Activated CD4-positive, alpha-beta T cell treated with anti-CD3 and anti-CD28 coated beads for 36 hours (primary cell): ENCODE measurements around the gene KRT33A. TPM values are rescaled to one million over a fixed set of nuclear protein-coding genes. Genes with fewer than 3 reads are reported as not detected.
"Not testable (repeated sequence)": the region's sequence is repeated elsewhere in the genome, so short reads cannot be mapped to it uniquely, and the experiment has no call there.

Experiments
- ATAC-seq: fragments of 200-7000 bp; cut with Tn5 transposase; one replicate; pipeline ENCODE4 v1.10.0; 2021; ENCODE audit warnings: mild to moderate bottlenecking, moderate library complexity
- CTCF ChIA-PET: fragments of 350-600 bp; sonication (Branson Sonifier 250); formaldehyde crosslinking; loops from one replicate; lab custom pipeline; 2021; ENCODE audit warnings: antibody characterized with exemption; lab: Charles Lee
- POLR2A ChIA-PET: fragments of 350-600 bp; sonication (Branson Sonifier 250); formaldehyde crosslinking; loops from one replicate; lab custom pipeline; 2021; ENCODE audit warnings: antibody characterized with exemption, inconsistent platforms; lab: Charles Lee
- DNase-seq: peaks from one replicate; pipeline ENCODE4 v3.0.0-alpha.2; 2020
- H3K27ac Mint-ChIP-seq: one replicate; pipeline ENCODE4 v1.8.0; 2021; ENCODE audit warnings: mixed read lengths
- H3K27me3 Mint-ChIP-seq: one replicate; pipeline ENCODE4 v1.8.0; 2021; ENCODE audit warnings: mixed read lengths
- H3K36me3 Mint-ChIP-seq: one replicate; pipeline ENCODE4 v1.8.0; 2021; ENCODE audit warnings: low read depth, mixed read lengths
- H3K4me1 Mint-ChIP-seq: one replicate; pipeline ENCODE4 v1.8.0; 2021; ENCODE audit warnings: mixed read lengths
- H3K4me3 Mint-ChIP-seq: one replicate; pipeline ENCODE4 v1.8.0; 2021; ENCODE audit warnings: mild to moderate bottlenecking, moderate library complexity, mixed read lengths
- H3K9me3 Mint-ChIP-seq: one replicate; pipeline ENCODE4 v1.8.0; 2021; ENCODE audit warnings: low read depth, mixed read lengths
- intact Hi-C, 2 experiments: fragments of 100-400 bp; cut with DNase I in 1 of 2; cut with micrococcal nuclease in 1 of 2; formaldehyde crosslinking; loops; one replicate each; pipeline versions ENCODE4 v1.14.2 to v1.15.1; 2022 to 2024; cut with DNase I, micrococcal nuclease
- total RNA-seq, 2 experiments: library from RNA; stranded (reverse); gene quantifications; one replicate each; pipeline ENCODE4 v1.2.3, GENCODE V29; 2021

KRT33A gene
- total RNA-seq = not detected

DNA sequence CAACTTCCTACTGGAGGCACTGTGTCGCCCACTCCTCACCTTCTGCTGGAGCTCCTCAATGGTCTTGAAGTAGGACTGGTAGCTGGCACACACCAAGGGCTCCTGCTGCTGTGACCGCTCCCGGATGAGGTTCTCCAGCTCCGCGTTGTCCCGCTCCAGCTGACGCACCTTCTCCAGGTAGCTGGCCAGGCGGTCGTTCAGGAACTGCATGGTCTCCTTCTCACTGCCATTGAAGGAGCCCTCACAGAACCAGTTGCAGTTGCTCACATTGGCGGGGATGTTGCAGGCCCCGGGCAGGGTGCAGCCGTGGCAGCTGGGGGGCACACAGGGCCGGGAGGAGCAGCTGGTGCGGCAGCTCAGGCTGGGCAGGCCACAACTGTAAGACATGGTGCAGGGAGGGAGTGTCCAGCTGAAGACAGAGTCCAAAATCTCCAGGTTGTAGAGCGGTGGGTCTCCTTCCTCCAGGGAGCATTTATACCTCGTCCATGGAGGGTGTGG, at the start of gene KRT33A:
KRT33A (minus strand) TSS at position 448 of the 498 bp plus-strand sequence; CDS start at position 387, 61 bp downstream.
- CTCF ChIA-PET = interaction anchor here (1.3 to 3.0 kb wide), 2 partner anchors 20 to 441 kb away, joined by 3 to 22 read pairs; partner anchors contain the start of gene KRT33B
- H3K27me3 Mint-ChIP-seq, H3K4me1 Mint-ChIP-seq, H3K9me3 Mint-ChIP-seq, H3K36me3 Mint-ChIP-seq, DNase-seq, H3K4me3 Mint-ChIP-seq, H3K27ac Mint-ChIP-seq, ATAC-seq: not testable (repeated sequence)
- intact Hi-C loops = loop anchor here in 1 of 2 experiments (1.0 kb wide), 1 partner anchor 20 kb away; no protein-coding TSS in a partner anchor
- POLR2A ChIA-PET = interaction anchor here (1.1 kb wide), 1 partner anchor 21 kb away, joined by 3 read pairs; no protein-coding TSS in a partner anchor

DNA sequence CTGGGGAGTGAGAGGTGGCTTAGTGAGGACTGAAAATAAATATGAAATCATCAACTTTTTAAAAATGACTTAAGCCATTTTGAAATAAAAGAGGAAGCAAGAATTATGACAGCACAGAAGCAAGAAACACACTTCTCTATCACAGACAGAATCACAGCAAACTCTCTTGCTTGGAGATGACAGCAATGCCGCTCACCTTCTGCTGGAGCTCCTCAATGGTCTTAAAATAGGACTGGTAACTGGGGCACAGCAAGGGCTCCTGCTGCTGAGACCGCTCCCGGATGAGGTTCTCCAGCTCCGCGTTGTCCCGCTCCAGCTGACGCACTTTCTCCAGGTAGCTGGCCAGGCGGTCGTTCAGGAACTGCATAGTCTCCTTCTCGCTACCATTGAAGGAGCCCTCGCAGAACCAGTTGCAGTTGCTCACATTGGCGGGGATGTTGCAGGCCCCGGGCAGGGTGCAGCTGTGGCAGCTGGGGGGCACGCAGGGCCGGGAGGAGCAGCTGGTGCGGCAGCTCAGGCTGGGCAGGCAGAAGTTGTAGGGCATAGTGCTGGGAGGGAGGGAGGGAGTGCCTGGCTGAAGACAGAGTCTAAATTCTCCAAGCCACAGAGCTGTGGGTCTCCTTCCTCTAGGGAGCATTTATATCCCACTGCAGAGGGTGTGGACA, 46.5 kb upstream of the KRT33A start, which contains the start of gene KRT31:
KRT31 (minus strand) TSS at position 613 of the 665 bp plus-strand sequence; CDS start at position 544, 69 bp downstream.
- H3K4me1 Mint-ChIP-seq = peaks cover 8% of the 10 kb centered on the region
- no peak within 1 kb of the TSS for H3K4me3 Mint-ChIP-seq
- no peak for DNase-seq
- H3K27ac Mint-ChIP-seq = no peak within 1 kb of the TSS
- no peak for ATAC-seq
- H3K36me3 Mint-ChIP-seq = no peaks in the 10 kb centered on the region
- ChIA-PET CTCF (no interaction called here), POLR2A (no interaction called here)
- no peaks in the 10 kb centered on the region for H3K9me3 Mint-ChIP-seq
- intact Hi-C loops = no loop called here
- H3K27me3 Mint-ChIP-seq = peaks cover 2% of the 10 kb centered on the region

GRCh38 chr17:41396340-41396739, 45.7 kb upstream of the KRT33A start:
- ChIA-PET CTCF (interaction anchor here (0.7 kb wide), 1 partner anchor 872 kb away, joined by 3 read pairs; no protein-coding TSS in a partner anchor), POLR2A (no interaction called here)
- DNase-seq = no peak
- H3K27me3 Mint-ChIP-seq = peaks cover 4% of the 10 kb centered on the region
- H3K4me3 Mint-ChIP-seq = no peak overlapping the region
- no peaks in the 10 kb centered on the region for H3K9me3 Mint-ChIP-seq
- H3K4me1 Mint-ChIP-seq = peaks cover 5% of the 10 kb centered on the region
- no peak for ATAC-seq
- H3K36me3 Mint-ChIP-seq = no peaks in the 10 kb centered on the region
- H3K27ac Mint-ChIP-seq = no peak overlapping the region
- intact Hi-C loops = no loop called here

GRCh38 chr17:41395611-41396010, 45.0 kb upstream of the KRT33A start:
- H3K4me1 Mint-ChIP-seq = peaks cover 5% of the 10 kb centered on the region
- ChIA-PET CTCF (interaction anchor here (0.7 kb wide), 1 partner anchor 873 kb away, joined by 3 read pairs; no protein-coding TSS in a partner anchor), POLR2A (interaction anchor here (0.5 kb wide), 1 partner anchor 748 kb away, joined by 4 read pairs; the partner anchor contains the start of gene SMARCE1)
- H3K27ac Mint-ChIP-seq = no peak overlapping the region
- H3K27me3 Mint-ChIP-seq = peaks cover 4% of the 10 kb centered on the region
- ATAC-seq = no peak
- no peak overlapping the region for H3K4me3 Mint-ChIP-seq
- no peaks in the 10 kb centered on the region for H3K9me3 Mint-ChIP-seq
- no peaks in the 10 kb centered on the region for H3K36me3 Mint-ChIP-seq
- no peak for DNase-seq
- intact Hi-C loops = no loop called here

DNA sequence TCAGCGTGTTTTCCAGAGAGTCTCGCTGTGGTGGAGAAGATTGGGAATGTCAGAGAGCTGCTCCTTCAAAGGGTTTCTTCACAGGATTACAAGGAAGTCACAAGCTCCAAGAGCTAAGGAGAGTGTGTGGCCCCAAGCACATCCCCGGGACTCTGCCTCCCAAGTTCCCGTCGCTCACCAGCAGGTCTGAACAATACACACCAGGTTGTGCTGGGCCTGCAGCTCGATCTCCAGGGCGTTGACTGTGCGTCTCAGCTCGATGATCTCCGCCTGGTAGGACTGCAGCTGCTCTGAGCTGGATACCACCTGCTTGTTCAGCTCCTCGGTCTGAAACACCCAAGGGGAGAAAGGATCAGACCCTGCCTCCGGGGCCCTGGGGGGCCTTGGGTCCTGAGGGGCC, 44.4 kb upstream of the KRT33A start:
- H3K4me3 Mint-ChIP-seq, H3K9me3 Mint-ChIP-seq, H3K27ac Mint-ChIP-seq, H3K27me3 Mint-ChIP-seq, DNase-seq, POLR2A ChIA-PET, intact Hi-C loops, H3K4me1 Mint-ChIP-seq, CTCF ChIA-PET, ATAC-seq, H3K36me3 Mint-ChIP-seq: not testable (repeated sequence)

DNA sequence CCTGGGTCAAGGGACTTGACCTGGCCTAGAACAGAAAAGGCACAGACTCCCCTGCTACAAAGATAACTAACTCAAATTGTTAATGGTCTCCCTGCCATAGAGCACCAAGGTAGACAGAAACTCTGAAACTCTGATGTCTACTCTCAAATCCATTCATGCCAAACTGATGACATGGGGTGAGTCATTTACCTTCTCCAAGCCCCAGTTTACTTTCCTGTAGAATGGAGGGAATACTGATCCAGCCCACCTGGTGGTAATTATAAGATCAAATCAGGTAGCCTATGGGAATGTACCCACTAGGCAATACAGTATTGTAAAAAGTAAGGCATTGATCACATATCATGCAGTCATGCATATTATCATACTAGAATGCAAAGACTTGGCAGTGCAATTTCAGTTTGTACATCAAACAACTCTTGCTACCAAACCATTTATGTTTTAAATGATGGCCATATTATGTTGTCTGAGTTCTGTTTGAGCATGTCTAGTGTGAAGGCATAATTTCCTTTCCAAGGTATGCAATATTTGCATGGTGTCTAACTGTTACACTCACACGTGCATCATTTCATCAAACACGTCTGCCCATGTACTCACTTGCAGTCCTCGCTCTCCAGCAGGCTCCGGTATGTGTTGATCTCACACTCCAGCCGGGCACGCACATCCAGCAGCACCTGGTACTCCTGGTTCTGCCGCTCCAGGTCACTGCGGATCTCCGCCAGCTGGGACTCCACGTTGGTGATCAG, 43.8 kb upstream of the KRT33A start:
- ATAC-seq (no peak), DNase-seq (no peak)
- peaks cover 3% of the 10 kb centered on the region for H3K4me1 Mint-ChIP-seq
- no peaks in the 10 kb centered on the region for H3K9me3 Mint-ChIP-seq
- H3K27me3 Mint-ChIP-seq = peaks cover 3% of the 10 kb centered on the region
- ChIA-PET CTCF (no interaction called here), POLR2A (no interaction called here)
- H3K36me3 Mint-ChIP-seq = no peaks in the 10 kb centered on the region
- intact Hi-C loops = no loop called here
- no peak overlapping the region for H3K4me3 Mint-ChIP-seq
- no peak overlapping the region for H3K27ac Mint-ChIP-seq

DNA sequence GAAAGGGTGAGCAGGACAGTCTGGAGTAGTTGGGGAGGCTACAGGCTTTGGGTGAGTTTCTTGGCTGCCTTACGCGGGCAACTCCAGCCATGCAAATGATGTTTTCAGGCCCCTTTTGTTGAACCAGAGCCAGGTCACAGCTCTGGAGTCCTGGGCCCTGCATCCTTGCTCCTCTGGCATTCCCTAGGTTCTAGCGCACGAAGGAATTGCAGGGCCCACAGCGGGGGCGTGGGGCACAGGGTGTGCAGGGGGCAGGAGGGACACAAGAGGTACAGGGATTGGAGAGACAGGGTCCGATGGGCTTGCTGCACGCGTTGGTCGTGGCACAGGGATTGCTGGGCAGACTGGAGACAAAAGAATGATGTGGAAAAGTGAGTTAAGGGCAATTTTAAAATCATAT, 43.2 kb upstream of the KRT33A start:
- H3K27me3 Mint-ChIP-seq = peaks cover 5% of the 10 kb centered on the region
- no peak overlapping the region for H3K27ac Mint-ChIP-seq
- ChIA-PET CTCF (no interaction called here), POLR2A (no interaction called here)
- ATAC-seq = no peak
- intact Hi-C loops = no loop called here
- H3K4me3 Mint-ChIP-seq = no peak overlapping the region
- H3K4me1 Mint-ChIP-seq = no peaks in the 10 kb centered on the region
- no peak for DNase-seq
- no peaks in the 10 kb centered on the region for H3K36me3 Mint-ChIP-seq
- no peaks in the 10 kb centered on the region for H3K9me3 Mint-ChIP-seq

GRCh38 chr17:41393294-41393693, 42.7 kb upstream of the KRT33A start:
- Mint-ChIP-seq H3K4me1 (no peaks in the 10 kb centered on the region), H3K9me3 (no peaks in the 10 kb centered on the region), H3K36me3 (no peaks in the 10 kb centered on the region), H3K4me3 (no peak overlapping the region), H3K27ac (no peak overlapping the region), H3K27me3 (peaks cover 5% of the 10 kb centered on the region)
- POLR2A ChIA-PET = no interaction called here
- CTCF ChIA-PET = no interaction called here
- ATAC-seq (no peak), DNase-seq (no peak)
- intact Hi-C loops = no loop called here

DNA sequence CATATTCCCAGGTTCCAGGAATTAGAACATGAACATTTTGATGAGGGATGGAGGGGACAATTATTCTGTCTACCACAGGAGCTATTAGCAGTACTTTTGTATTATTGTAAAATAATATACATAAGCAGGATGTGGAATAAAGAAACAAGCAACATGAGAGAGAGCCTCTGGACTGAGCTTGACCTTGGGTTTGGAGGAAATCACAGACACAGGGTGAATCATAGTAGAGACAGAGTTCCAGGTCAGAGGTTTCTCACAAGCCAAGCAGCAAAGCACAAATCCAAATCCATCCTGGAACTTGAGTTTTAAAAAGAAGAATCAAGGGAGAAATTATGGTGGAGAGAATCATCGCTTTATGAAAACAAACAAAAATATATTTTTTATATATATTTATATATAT, 41.6 kb upstream of the KRT33A start:
- no peak overlapping the region for H3K27ac Mint-ChIP-seq
- intact Hi-C loops = no loop called here
- peaks cover 5% of the 10 kb centered on the region for H3K9me3 Mint-ChIP-seq
- no peak for DNase-seq
- ATAC-seq = no peak
- ChIA-PET CTCF (no interaction called here), POLR2A (no interaction called here)
- peaks cover 5% of the 10 kb centered on the region for H3K27me3 Mint-ChIP-seq
- no peaks in the 10 kb centered on the region for H3K36me3 Mint-ChIP-seq
- no peak overlapping the region for H3K4me3 Mint-ChIP-seq
- H3K4me1 Mint-ChIP-seq = no peaks in the 10 kb centered on the region

DNA sequence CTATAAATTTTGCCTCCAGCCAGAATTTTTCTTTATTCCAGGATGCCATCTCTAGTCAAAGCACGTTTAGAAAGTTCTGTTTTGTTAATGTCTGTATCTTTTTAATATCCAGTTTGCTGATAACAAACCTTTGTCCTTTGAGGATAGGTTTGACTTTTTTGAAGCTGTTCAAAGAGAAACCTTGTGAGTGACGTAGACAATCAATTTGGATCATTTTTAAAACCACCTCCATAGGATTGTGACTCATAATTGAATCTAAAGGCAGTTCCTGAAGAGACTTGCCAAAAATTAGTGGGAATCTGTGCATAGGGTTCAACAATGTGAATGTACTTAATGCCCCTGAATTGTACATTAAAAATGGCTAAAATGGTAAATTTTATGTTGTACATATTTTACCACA, 40.9 kb upstream of the KRT33A start:
- Mint-ChIP-seq H3K27me3 (peaks cover 5% of the 10 kb centered on the region), H3K4me1 (no peaks in the 10 kb centered on the region), H3K27ac (no peak overlapping the region), H3K4me3 (no peak overlapping the region), H3K36me3 (no peaks in the 10 kb centered on the region), H3K9me3 (peaks cover 8% of the 10 kb centered on the region)
- intact Hi-C loops = no loop called here
- POLR2A ChIA-PET = no interaction called here
- DNase-seq = no peak
- no peak for ATAC-seq
- CTCF ChIA-PET = interaction anchor here (0.8 kb wide), 1 partner anchor 12 kb away, joined by 3 read pairs; no protein-coding TSS in a partner anchor

DNA sequence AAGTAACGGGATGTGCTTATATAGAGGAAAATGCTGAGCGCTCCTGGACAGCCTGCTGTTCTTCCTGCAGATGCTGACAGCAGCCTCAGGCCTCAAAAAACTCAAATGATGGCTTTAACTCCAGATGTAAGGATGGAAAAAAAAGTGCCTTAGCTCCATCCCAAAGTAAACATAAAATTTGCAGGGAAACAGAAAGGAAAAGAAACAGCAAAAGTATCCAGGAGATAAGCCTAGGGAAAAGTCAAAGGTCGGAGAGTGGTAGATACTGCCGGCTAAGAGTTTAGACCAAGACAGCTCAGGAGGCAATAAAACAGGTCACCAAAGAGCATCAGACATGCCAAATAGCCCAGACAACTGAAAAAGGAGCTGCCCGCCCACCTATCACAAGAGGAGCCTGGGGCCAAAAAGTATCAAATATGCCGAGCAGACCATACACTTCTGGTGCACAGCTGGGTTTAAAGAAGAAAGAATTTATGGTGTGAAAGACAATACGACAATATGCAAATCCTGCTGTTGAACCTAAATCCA, 39.8 kb upstream of the KRT33A start:
- intact Hi-C loops = no loop called here
- Mint-ChIP-seq H3K27me3 (peaks cover 5% of the 10 kb centered on the region), H3K27ac (no peak overlapping the region), H3K4me3 (no peak overlapping the region), H3K4me1 (no peaks in the 10 kb centered on the region), H3K36me3 (no peaks in the 10 kb centered on the region), H3K9me3 (peaks cover 12% of the 10 kb centered on the region)
- CTCF ChIA-PET = interaction anchor here (0.8 to 1.3 kb wide), 3 partner anchors 13 to 138 kb away, joined by 3 to 4 read pairs (median 3); no protein-coding TSS in a partner anchor
- POLR2A ChIA-PET = no interaction called here
- DNase-seq (no peak), ATAC-seq (no peak)
